ENCODE results near the gene DCST1. TPM values are rescaled to one million over a fixed set of nuclear protein-coding genes. Genes with fewer than 3 reads are reported as not detected.

Gene DCST1
- polyA plus RNA-seq, 2 of the 4 experiments (the other 2 are of a cell fraction), result 0.06 TPM; not detected in 1

GRCh38 chr1:155085504-155086127 is 52.0 kb downstream of the DCST1 start:
- Histone ChIP-seq H3K27ac (peak overlapping the region; percentile 74 to 88), H3K4me3 (peak overlapping the region; percentile 59), H3K4me1 (peaks cover 40% of the 10 kb centered on the region), H3K4me2 (peak overlapping the region; percentile 100), H3K9me3 (no peaks in the 10 kb centered on the region)
- DNase-seq (ENCODE audit: low read depth in 1 of 2, low spot score in 1 of 2) (peak in 1 of 2 experiments; percentile 70), ATAC-seq (peak; percentile 42 to 45), FAIRE-seq (no peak)
- 0% methylated on average over 29 of the region's 32 CpGs for WGBS (ENCODE audit: missing lambda C conversion rate)
- ChIA-PET CTCF (interaction anchor here (0.6 to 5.5 kb wide), 50 partner anchors 10 to 1497 kb away, joined by 3 to 350 read pairs (median 5); partner anchors contain the start of genes ADAM15, DCST1, DCST2 and EFNA1), POLR2A (interaction anchor here (1.0 to 1.8 kb wide), 4 partner anchors 35 to 112 kb away, joined by 3 to 7 read pairs (median 4); partner anchors contain the start of gene ADAM15)
- TF ChIP-seq ELK1 (IDR thresholded peaks at IDR 0.05; ENCODE audit: low read depth, low read length), result no peak
- no peak for TF ChIP-seq MYC (IDR thresholded peaks at IDR 0.05; ENCODE audit: borderline replicate concordance, low read length)
- no peak for TF ChIP-seq CEBPB (IDR thresholded peaks at IDR 0.05)
- no peak for TF ChIP-seq NFE2L2 (conservative IDR thresholded peaks at IDR 0.05; ENCODE audit: low read length)
- TF ChIP-seq KDM5A (IDR thresholded peaks at IDR 0.05), result no peak
- no peak for TF ChIP-seq EHF (CRISPR knock-in tag; IDR thresholded peaks at IDR 0.05)
- no peak for TF ChIP-seq ATOH8 (CRISPR knock-in tag; IDR thresholded peaks at IDR 0.05; ENCODE audit: low read depth)
- no peak for TF ChIP-seq ZC3H11A (IDR thresholded peaks at IDR 0.05)
- TF ChIP-seq JUN (IDR thresholded peaks at IDR 0.05), result no peak
- TF ChIP-seq HOXB5 (CRISPR knock-in tag; IDR thresholded peaks at IDR 0.05), result no peak
- TF ChIP-seq RARB (CRISPR knock-in tag; IDR thresholded peaks at IDR 0.05), result no peak
- TF ChIP-seq CHD4 (IDR thresholded peaks at IDR 0.05; ENCODE audit: borderline replicate concordance), result no peak
- no peak for TF ChIP-seq CBX8 (IDR thresholded peaks at IDR 0.05)
- TF ChIP-seq RNF2 (IDR thresholded peaks at IDR 0.05; ENCODE audit: borderline replicate concordance, low read depth), result no peak
- 0 out of 2 replicates have a peak, but pooled peaks have one; percentile 23 for TF ChIP-seq BHLHE40 (IDR thresholded peaks at IDR 0.05; ENCODE audit: low read depth, low read length)
- TF ChIP-seq HEYL (CRISPR knock-in tag; IDR thresholded peaks at IDR 0.05), result no peak
- no peak for TF ChIP-seq ZNF302 (CRISPR knock-in tag; IDR thresholded peaks at IDR 0.05)
- no peak for TF ChIP-seq RAD21 (conservative IDR thresholded peaks at IDR 0.05 in 1 of 2, IDR thresholded peaks at IDR 0.05 in 1 of 2)
- TF ChIP-seq TP53 (CRISPR knock-in tag; IDR thresholded peaks at IDR 0.05), result 0 out of 2 replicates have a peak, but pooled peaks have one; percentile 25
- TF ChIP-seq EHMT2 (IDR thresholded peaks at IDR 0.05; ENCODE audit: low read depth), result no peak
- 0 out of 2 replicates have a peak, but pooled peaks have one; percentile 13 for TF ChIP-seq RFX5 (IDR thresholded peaks at IDR 0.05)
- no peak for TF ChIP-seq MAZ (IDR thresholded peaks at IDR 0.05; ENCODE audit: borderline replicate concordance, low read depth, low read length)
- no peak for TF ChIP-seq HMGXB4 (CRISPR knock-in tag; IDR thresholded peaks at IDR 0.05; ENCODE audit: borderline replicate concordance)
- TF ChIP-seq REST (IDR thresholded peaks at IDR 0.05), result no peak
- TF ChIP-seq CHD2 (IDR thresholded peaks at IDR 0.05; ENCODE audit: low read length, partially characterized antibody), result no peak
- TF ChIP-seq SMC3 (IDR thresholded peaks at IDR 0.05), result no peak
- TF ChIP-seq MAFK (IDR thresholded peaks at IDR 0.05; ENCODE audit: partially characterized antibody), result no peak
- no peak for TF ChIP-seq HOXA7 (CRISPR knock-in tag; IDR thresholded peaks at IDR 0.05)
- no peak for TF ChIP-seq RCOR1 (IDR thresholded peaks at IDR 0.05; ENCODE audit: low read depth, low read length)
- TF ChIP-seq MAX (IDR thresholded peaks at IDR 0.05), result peak; percentile 55; the same call in 1 of the 2 replicates
- TF ChIP-seq NR3C1 (IDR thresholded peaks at IDR 0.05), result no peak
- no peak for TF ChIP-seq USF2 (IDR thresholded peaks at IDR 0.05)
- no peak for TF ChIP-seq TFCP2L1 (CRISPR knock-in tag; IDR thresholded peaks at IDR 0.05)
- TF ChIP-seq SREBF2 (IDR thresholded peaks at IDR 0.05), result no peak

Data from A549 (cell line).